HG02970 (cell line): ENCODE results near the gene RUBCNL.
"Not testable (repeated sequence)": the region's sequence is repeated elsewhere in the genome, so short reads cannot be mapped to it uniquely, and the experiment has no call there.

Experiments used
- ATAC-seq: cut with Tn5 transposase; IDR thresholded peaks from one replicate; pipeline ENCODE4 v1.9.1; 2021; ENCODE audit warnings: mild to moderate bottlenecking, moderate library complexity, moderate number of reproducible peaks; ENCODE audit not compliant: unreplicated experiment, low FRiP score

RUBCNL gene

GRCh38 chr13:46387064-46387851 is at the start of gene RUBCNL:
TSS of gene RUBCNL (minus strand) at chr13:46387252. CDS start at chr13:46372475, 14,777 bp downstream.
- ATAC-seq, result no peak

GRCh38 chr13:46429558-46429957 is 42.5 kb upstream of the RUBCNL start:
- not testable (repeated sequence) for ATAC-seq

- no peak for ATAC-seq
Measured at GRCh38 chr13:46405457-46405856, 18.4 kb upstream of the RUBCNL start.

- ATAC-seq, result no peak
Measured at GRCh38 chr13:46404733-46405100, 17.7 kb upstream of the RUBCNL start.

GRCh38 chr13:46403851-46404732 is 17.0 kb upstream of the RUBCNL start:
- ATAC-seq, result no peak

GRCh38 chr13:46402178-46402577 is 15.1 kb upstream of the RUBCNL start:
- no peak for ATAC-seq

GRCh38 chr13:46401432-46401831 is 14.4 kb upstream of the RUBCNL start:
- ATAC-seq, result peak; percentile 51

- ATAC-seq, result no peak
Measured at GRCh38 chr13:46396341-46396740, 9.3 kb upstream of the RUBCNL start.

- ATAC-seq, result no peak
Measured at GRCh38 chr13:46392967-46393366, 5.9 kb upstream of the RUBCNL start.

GRCh38 chr13:46389457-46390451 is 2.7 kb upstream of the RUBCNL start:
- ATAC-seq, result no peak

- ATAC-seq, result no peak
Measured at GRCh38 chr13:46388846-46389245, 1.8 kb upstream of the RUBCNL start.

GRCh38 chr13:46388308-46388707 is 1.3 kb upstream of the RUBCNL start:
- ATAC-seq, result no peak

- ATAC-seq, result no peak
Measured at GRCh38 chr13:46386392-46387063, 524 bp downstream of the RUBCNL start.

GRCh38 chr13:46385946-46386345 is 1.1 kb downstream of the RUBCNL start:
- no peak for ATAC-seq

- no peak for ATAC-seq
Measured at GRCh38 chr13:46383383-46383782, 3.7 kb downstream of the RUBCNL start.

- peak; percentile 40 for ATAC-seq
Measured at GRCh38 chr13:46382224-46382623, 4.8 kb downstream of the RUBCNL start.

GRCh38 chr13:46380242-46380641 is 6.8 kb downstream of the RUBCNL start:
- no peak for ATAC-seq

GRCh38 chr13:46379611-46380010 is 7.4 kb downstream of the RUBCNL start:
- no peak for ATAC-seq

- no peak for ATAC-seq
Measured at GRCh38 chr13:46378411-46378810, 8.6 kb downstream of the RUBCNL start.

- ATAC-seq, result no peak
Measured at GRCh38 chr13:46377554-46377953, 9.5 kb downstream of the RUBCNL start.
